T-helper 9 cell (primary cell): ENCODE data around the gene GUCD1.

ENCODE experiments used
- DNase-seq: peaks from one replicate; pipeline ENCODE4 v3.0.0-alpha.2; 2020

GUCD1 gene

DNA sequence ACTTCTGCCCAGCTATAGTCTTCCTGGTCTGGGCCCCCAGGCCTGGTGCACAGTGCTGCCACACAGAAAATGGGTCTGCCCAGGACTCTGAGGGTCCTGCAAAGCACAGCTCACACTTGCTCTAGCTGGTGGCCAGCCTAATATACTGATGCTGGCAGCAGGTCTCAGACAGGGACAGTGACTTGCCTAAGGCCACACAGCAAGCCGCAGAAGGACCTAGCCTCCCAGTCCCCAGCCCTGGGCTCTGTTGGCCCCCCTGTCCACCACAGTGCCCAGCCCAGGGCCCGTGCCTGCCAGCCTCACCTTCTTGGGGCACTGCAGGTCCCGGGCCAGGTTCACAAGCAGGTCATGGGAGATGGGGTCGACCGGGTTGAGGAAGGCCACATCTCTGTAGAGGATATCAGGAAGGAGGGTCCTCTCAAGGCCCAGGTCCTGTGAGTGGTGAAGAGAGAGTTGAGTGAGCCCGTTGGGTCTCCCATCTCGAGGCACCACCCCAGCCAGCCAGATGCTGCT is 34.6 kb upstream of the GUCD1 start:
- DNase-seq = no peak

DNA sequence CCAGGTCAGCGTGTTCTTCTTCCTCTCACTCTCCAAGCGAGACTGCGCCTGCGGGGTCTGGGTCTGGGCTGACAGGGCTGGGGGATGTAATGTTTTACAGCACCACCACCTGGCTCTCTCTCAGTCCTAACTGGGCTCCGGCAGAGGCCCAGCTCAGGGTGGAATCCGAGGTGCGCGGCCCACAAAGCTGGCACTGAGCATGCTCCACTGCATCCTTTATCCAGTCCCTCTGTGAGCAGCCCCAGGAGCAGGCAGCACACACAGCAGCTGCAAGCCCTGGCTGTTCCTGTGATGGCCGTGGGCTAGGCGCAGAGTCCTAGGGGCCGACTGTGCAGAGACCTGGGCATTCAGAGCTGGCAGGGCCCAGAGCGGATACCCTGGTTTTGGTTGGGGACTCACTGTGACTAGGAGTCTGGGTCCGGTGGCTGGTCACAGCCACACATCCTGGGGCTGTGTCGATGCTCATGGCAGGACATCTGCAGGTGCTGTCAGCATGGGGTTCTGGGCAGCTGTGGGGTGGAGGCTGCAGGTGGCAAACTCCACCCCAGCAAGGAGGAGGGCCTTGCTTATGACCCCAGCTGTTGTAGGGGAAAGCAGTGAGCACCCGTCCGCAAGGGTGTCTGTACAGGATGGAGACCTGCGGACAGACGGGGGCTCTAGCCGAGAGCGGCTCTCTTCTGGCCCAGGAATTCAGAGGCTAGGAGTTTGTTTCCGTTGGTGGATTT is 34.0 kb upstream of the GUCD1 start:
- no peak for DNase-seq

DNA sequence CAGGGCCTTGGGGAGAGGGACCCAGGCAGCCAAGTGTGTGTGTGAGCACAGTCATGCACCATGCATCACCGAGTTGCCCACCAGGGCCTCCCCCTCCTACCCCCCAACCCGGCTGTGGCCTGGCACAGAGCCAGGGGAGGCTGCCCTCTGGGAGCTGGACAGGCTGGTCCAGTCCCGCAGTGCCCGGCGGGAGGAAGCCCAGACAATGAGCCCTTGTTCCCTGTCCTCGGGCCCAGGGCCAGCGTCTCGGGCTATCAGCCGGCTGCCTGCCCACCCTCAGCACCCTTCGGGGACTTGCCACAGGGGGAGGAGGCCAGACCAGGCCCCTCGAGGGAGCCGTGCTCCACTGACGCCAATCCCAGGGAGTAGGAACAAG is 33.4 kb upstream of the GUCD1 start:
- DNase-seq = no peak

DNA sequence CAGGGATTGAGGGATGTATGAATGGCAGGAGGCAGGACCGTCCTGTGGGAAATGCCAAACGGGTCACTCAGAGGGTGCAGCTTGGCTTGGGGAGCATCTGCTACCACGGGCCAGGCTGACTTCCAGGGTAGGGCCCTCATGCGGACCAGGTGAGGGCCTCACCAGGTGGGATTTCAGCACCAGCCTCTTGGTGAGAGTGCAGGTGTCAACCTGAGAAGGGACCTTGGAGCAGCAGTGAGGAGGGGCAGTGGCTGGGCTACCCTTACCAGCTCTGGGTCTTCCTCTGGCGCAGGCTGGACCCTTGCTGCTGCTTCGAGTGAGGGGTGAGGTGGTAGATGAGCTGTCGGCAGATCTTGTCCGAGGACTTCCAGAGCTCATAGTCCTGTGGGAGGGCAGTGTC is 33.0 kb upstream of the GUCD1 start:
- DNase-seq = no peak

DNA sequence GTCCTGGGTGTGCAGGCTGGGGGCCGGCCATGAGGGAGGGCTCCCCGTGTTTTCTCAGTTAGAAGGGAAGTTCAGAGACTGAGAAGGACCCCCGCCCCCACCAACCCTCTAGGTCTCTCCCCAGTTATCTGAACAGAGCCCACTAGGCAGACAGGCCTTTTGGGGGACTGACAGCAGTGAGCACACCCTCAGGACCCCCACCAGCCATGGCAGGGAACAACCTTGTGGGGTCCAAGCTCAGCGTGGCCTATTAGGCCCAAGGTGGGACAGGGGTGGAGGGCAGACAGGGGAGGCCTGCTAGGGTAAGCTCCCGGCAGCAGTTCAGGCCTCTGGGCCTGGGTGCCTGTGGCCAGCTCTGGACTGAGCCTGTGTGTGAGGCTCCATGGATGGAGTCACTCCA is 32.3 kb upstream of the GUCD1 start:
- no peak for DNase-seq

DNA sequence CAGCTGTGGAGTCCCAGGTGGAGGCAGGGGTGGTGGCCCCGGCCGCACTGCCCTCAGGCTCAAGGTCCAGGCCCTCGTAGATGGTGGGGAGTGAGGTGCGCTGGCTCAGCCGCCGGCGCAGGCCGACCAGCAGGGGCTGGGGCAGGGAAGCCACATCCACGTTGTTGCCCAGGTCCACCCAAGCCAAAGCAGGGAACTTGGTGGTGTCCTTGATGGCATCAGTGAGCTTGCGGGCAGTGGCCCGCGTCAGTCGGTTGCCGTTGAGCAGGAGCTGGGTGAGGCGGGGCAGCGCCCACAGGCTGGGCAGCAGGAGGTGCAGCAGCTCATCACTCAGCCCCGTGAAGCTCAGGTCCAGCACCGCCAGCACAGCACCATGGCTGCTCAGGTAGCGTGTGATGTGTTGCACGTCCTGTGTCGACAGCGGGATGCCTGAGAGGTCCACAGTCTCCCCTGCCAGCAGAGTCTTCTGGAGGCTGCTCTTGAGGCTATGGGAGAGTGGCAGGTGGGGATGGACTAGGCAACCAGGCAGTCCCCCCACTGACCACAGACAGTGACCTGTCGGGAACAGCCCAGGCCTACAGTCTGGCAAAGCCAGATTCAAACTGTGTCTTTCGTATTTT is 31.1 kb upstream of the GUCD1 start:
- DNase-seq = no peak

DNA sequence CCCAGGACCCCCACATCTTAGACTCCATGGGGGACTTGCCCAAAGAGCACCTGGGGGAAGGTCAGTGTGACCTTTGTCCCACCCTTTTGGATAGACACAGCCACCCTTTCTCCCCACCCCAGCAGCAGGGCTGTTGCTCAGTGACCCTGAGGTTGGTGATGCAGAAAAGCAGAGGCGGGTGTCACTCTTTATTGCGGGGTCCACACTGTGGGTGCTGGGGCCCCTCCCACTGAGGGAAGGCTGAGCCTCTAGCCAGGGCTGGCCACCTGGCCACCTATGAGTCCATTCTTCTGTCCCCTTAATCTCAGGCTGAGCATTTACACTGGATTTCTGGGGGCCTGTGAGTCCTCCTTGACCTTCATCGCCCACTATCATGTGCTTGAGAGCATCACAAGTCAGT is 30.5 kb upstream of the GUCD1 start:
- no peak for DNase-seq

DNA sequence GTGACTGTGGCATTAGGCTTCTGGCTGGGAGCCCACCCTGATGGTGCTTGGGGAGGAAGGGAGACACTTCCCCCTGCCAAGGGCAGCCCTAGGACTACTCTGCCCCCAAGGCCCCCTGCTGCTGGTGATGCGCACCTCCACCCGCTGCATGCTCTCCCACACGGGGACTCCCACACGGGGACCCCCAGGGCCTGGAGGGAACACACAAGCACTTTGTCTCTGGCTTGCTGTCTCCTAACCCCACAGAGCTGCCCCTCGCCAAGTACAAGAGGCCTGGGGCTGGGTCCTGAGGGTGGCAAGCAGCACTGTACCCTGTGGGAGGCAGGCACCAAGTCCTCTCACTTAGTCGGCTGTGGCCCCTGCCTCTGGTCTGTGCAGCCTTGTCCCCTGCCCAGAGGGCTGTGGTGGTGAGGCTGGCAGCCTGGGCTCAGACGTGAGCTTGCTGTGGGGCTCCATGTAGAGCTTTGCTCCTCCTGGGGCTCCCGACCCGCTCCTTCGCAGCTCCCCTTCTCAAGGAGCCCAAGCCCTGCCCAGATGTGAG is 30.0 kb upstream of the GUCD1 start:
- no peak for DNase-seq

DNA sequence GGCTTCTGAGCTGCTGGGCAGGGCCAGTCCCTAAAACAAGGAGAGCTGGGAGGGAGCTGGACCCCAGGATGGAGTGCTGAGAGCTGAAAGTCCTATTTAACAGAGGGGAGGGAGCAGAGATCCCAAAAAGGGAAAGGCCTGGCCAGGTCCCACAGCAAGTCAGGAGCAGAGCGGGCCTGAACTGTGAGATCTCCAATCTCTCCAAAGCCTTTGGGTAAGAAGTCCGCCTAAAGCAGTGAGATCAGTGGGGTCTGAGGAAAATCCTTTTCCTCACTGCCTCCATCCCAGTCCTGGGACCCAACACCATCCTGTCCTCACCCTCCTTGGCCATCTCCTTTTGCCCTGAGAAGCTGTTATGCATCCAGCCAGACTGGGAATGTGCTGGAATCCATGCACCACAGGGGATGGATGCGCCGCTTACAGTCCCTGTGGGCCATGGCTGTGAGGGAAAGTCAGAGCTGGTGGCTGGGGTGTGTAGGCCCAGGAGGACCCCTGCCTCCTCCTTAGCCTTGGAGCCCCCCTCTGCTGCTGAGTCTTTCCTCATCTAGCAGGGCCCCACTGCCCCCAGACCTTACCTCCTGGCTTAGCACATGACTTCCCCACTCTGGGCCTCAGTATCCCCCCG is 29.3 kb upstream of the GUCD1 start:
- DNase-seq = no peak

DNA sequence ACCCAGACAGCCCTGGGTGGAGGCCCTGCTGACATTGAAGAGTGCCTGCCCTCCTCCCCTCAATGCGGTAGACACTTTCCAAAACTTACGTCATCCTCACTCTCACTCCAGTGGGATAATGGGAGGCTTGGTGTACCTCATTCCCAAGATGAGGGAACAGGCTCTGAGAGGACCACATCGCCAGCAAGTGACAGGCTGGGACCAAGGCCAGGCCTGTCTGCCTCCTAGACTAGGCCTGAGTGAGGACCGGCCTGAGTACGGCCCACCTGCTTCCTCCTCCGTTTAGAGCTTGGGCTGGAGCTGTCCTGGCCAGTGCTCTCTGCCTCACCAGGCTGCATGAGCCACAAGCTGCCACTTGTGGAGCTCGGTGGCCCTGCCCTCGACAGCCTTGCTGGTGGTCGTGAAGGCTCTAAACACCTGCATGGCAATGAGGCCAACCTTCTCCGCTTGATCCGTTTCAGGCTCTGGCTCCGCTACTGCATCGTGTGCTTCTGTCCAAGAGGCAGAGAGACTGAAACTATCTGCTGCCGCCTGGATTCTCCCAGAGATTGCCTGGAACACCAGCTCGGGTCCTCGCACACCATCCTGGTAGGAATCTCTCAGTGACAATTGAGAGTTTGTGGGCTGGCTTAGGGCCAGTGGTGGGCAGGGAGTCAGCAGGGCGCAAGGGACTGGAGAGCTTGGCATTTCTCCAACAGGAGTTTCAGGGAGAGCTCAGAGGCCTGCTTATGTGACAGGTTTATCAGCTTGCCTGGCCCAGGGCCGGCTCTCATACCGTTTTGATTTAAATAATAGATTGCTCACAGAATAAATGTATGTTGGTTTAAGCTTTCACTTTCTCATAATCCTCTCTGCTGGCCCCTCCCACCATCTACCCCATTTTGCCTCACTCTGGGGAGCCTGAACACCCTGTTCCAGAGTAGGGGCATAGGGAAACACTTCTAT is 28.6 kb upstream of the GUCD1 start:
- DNase-seq = no peak

DNA sequence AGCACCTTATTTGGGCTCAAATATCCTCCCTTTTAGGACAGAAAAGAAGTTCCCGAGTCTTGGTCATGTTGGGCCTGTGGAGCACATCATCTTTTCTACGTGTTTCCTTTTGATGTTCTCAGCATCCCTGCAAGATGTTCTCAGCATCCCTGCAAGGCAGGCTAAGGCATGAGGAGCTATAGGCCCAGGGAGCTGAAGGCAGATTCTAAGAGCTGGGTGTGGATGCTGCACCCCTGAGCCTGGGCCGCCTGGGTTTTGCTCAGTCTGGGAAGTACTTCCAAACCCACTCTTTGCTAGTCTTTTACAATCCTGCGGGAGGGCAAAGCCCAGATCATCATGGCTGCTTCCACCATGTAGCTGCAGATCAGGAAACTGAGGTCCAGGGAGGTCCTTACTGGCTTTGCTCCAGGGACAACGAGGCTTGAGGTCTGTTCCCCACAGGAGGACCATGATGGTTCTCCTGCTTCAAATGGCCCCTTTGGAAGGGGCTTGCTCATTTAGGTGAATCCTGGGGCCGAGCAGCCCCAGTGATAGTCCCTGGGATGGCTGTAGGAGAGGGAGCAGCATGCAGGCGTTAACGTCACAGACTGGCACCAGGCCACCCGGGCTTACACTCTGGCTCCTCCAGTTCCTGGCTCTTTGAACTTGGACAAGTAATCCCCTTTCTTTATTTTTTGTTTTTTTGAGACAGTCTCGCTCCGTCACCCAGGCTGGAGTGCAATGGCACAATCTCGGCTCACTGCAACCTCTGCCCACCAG is 27.3 kb upstream of the GUCD1 start:
- no peak for DNase-seq

DNA sequence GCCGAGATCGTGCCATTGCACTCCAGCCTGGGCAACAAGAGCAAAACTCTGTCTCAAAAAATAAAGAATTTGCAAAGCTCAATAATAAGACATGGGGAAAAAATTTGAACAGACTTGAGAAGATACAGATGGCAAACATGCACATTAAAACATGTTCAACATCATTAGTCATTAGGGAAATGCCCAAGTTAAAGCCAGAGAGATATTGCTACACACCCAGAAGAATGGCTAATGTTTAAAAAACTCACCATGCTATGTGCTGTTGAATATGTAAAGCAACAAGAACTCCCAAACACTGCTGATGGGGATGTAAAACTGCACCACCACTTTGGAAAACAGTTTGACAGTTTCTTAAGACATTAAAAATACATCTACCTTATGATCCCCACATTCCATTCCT is 25.3 kb upstream of the GUCD1 start:
- DNase-seq = no peak

DNA sequence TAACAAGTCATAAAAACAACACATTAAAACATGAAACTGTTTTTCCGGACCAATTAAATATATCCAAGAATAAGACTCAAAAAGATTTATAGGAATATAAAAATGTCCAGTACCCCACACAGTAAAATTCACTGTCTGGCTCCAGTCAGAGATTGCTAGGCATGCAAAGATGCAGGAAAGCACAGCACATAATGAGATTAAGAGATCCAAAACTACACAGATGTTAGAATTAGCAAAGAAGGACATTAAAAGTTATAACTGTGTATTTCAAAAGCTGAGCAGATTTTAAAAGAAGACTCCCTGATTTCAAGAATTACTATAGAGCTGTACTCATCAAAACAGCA is 24.3 kb upstream of the GUCD1 start:
- no peak for DNase-seq

DNA sequence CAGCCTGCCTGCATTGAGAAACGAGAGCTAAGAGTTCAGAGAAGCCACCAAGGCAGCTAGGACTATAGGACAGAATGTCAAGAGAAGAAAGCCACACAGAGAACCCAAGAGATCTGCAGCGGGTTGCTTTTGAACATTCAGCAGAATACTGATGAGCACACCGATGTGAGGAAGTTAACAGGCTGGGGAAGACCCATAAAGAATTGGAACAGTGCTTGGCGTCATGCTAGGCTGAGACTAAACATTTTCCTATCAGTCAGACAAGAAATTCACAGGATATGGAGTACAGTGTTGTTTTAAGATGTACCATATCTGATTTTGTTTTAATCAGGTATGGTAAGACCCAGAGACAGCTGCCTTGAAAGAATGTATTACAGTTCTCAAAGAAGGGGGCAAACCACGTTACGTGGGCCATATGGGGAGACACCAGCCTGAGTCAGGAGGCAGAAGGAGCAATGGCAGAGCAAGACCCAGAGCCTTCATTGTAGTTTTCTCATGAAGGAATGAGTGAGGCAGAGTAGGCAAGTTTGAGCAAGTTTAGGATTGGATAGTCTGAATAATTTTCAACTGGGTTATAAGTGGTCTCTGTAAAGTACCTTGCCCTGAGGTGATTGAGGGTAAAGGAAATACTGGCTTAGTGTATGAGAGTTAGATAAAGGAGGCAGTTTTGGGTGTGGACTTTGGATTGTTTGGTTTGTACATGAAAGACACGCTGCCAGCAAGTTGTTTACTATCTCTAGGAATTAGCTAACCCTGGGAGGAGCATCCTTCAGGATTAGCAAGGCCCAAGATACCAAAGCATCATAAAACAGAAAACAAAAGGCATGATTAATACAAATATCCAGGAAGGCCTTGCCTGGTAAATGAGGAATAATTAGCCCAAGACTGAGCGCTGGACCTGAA is 23.7 kb upstream of the GUCD1 start:
- DNase-seq = no peak

DNA sequence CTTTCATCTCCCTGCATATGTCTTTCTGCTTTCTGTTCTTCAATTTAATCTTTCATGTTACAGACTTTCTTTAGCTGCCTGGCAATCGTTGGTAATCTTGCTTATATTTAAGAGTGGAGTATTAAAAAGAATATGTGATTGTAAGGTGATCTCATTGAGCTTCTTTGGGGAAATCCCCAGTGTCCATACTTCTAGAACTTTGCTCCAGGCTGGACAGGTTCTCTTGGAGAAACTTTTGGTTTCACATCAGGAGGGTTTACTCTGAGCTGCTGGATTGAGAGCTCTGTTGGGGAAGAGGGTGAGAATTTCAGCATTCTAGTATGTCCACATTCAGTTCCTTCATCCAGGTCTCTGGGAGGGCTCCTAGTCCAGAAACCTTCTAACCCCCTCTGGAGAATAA is 21.8 kb upstream of the GUCD1 start:
- no peak for DNase-seq

DNA sequence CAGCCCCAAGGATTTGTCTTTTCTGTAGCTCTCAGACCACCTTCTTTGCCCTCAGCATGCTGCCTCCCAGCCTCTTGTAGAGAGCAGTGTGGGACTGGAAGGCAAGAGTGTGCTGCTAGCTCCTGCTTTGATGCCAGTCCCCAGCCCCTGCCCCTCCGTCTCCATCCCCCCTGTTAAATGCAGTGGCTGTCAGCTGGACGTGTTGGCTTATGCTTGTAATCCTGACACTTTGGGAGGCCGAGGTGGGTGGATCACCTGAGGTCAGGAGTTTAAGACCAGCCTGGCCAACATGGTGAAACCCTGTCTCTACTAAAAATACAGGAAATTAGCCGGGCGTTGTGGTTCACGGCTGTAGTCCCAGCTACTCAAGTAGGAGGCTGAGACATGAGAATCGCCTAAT is 16.3 kb upstream of the GUCD1 start:
- DNase-seq = no peak

DNA sequence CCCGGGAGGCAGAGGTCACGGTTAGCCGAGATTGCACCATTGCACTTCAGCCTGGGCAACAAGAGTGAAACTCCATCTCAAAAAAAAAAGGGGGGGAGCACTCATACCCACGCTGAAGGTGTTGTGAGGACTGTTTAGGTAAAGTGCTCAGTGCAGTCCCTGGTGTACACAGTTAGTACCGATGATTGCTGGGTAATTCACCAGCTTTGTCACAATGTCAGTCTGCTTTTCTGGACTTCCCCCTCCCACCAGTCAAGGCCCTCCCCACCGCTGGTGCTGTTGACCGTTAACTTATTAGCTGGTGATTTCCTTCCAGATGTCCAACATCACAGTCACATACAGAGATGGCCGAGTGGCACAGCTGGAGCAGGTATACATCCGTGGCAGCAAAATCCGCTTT is 12.7 kb upstream of the GUCD1 start:
- DNase-seq = no peak

DNA sequence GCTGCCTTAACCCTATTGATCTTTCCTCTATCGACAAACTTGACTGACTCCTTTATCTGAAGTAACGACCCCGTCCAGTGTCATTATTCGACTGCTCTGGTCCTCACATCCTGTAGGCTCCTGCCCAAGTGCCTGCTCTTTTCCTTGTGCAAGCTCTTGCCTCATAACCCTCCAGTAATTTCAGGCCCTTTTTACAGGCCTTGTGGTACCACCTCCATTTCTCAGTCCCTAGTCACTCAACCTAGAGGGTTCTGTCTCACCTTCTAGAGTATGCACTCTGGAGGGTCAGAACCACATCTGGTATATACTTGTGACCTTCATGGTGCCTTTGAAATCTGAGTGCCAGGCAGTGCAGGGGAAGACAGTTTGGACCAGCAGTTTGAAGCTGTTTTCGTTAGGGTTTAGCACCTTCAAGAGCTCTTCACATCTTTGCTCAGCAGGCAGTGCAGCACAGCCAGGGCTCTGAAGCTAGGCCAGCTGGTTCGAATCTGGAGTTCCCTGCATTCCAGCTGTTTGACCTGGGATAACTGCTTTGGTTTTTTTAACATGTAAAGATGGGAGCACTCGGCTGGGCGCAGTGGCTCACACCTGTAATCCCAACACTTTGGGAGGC is 12.1 kb upstream of the GUCD1 start:
- DNase-seq = no peak

DNA sequence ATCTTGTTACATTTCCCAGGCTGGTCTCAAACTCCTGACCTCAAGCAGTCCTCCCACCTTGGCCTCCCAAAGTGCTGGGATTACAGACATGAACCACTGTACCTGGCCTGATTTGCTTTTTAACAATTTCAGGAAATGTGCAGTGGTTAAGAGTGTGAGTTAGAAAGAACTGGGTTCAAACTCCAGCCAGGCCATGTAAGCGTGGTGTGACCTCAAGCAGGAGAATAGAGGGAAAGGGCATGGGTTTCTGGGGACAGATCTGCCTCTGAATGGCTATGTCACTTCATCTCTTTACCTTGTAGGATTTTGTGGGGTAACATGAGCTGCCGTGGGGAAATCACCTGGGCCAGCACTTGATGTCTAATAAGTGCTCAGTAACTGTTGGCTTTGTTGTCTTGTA is 10.1 kb upstream of the GUCD1 start:
- no peak for DNase-seq

DNA sequence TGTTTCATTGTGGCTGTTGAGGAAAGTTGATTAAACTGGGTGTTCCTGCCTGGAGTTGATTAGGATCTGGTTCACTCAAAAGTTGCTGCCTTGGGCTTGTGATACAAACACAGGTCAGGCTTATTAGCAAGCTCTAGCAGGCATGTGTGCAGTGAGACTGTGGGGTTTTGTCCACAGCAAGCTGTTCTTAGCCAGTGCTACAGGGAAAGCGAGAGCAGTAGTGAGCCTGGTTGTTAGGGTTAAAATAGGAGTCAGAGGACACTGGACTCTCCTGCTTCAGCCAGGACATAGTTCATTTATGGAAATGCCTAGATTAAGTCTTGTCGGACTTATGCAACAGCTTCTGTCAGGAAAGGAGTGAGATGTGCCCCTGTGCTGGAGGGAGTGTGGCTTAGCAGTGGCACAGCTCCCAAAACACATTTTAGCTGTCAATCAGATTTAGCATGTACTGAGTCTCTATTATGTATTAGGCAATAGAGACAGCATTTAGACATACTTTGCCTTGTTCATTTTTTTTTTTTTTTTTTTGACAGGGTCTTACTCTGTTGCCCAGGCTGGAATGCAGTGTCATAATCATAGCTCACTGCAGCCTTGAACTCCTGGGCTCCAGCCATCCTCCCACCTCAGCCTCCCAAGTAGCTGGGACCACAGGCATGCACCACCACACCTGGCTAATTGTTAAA is 9.6 kb upstream of the GUCD1 start:
- DNase-seq = no peak
